ENCODE data around the gene KHSRP.

KHSRP gene

GRCh38 chr19:6458695-6459261, 34.2 kb upstream of the KHSRP start:
- H3K4me1 Mint-ChIP-seq: peaks cover 24% of the 10 kb centered on the region
- H3K9me3 Mint-ChIP-seq: peaks cover 20% of the 10 kb centered on the region
- peak overlapping the region; percentile 91 for H3K4me3 Mint-ChIP-seq
- H3K27ac Mint-ChIP-seq: peak overlapping the region; percentile 69
- CTCF ChIA-PET: no interaction called here
- DNase-seq: no peak
- H3K36me3 Mint-ChIP-seq: peaks cover 32% of the 10 kb centered on the region
- H3K27me3 Mint-ChIP-seq: peaks cover 4% of the 10 kb centered on the region

GRCh38 chr19:6457958-6458694, 33.5 kb upstream of the KHSRP start:
- peaks cover 4% of the 10 kb centered on the region for H3K27me3 Mint-ChIP-seq
- H3K4me3 Mint-ChIP-seq: peak overlapping the region; percentile 91
- peak overlapping the region; percentile 69 for H3K27ac Mint-ChIP-seq
- peaks cover 37% of the 10 kb centered on the region for H3K36me3 Mint-ChIP-seq
- H3K4me1 Mint-ChIP-seq: peaks cover 24% of the 10 kb centered on the region
- DNase-seq: no peak
- CTCF ChIA-PET: no interaction called here
- H3K9me3 Mint-ChIP-seq: peaks cover 25% of the 10 kb centered on the region

- Mint-ChIP-seq H3K9me3 (peaks cover 29% of the 10 kb centered on the region), H3K36me3 (peaks cover 48% of the 10 kb centered on the region), H3K4me3 (no peak overlapping the region), H3K27me3 (peaks cover 4% of the 10 kb centered on the region), H3K27ac (no peak overlapping the region), H3K4me1 (peaks cover 19% of the 10 kb centered on the region)
- CTCF ChIA-PET: no interaction called here
- DNase-seq: no peak
Observed at GRCh38 chr19:6455924-6456323, 31.3 kb upstream of the KHSRP start.

GRCh38 chr19:6453951-6454565, 29.4 kb upstream of the KHSRP start:
- Mint-ChIP-seq H3K27me3 (no peaks in the 10 kb centered on the region), H3K27ac (no peak overlapping the region), H3K4me1 (peaks cover 12% of the 10 kb centered on the region), H3K36me3 (peaks cover 51% of the 10 kb centered on the region), H3K4me3 (no peak overlapping the region), H3K9me3 (peaks cover 29% of the 10 kb centered on the region)
- CTCF ChIA-PET: no interaction called here
- DNase-seq: no peak

- Mint-ChIP-seq H3K4me3 (no peak overlapping the region), H3K27ac (no peak overlapping the region), H3K27me3 (no peaks in the 10 kb centered on the region), H3K36me3 (peaks cover 51% of the 10 kb centered on the region), H3K9me3 (peaks cover 29% of the 10 kb centered on the region), H3K4me1 (peaks cover under 1% of the 10 kb centered on the region)
- CTCF ChIA-PET: no interaction called here
- no peak for DNase-seq
Observed at GRCh38 chr19:6452899-6453298, 28.3 kb upstream of the KHSRP start.

GRCh38 chr19:6452223-6452614, 27.6 kb upstream of the KHSRP start:
- Mint-ChIP-seq H3K4me3 (no peak overlapping the region), H3K4me1 (no peaks in the 10 kb centered on the region), H3K9me3 (peaks cover 29% of the 10 kb centered on the region), H3K36me3 (peaks cover 48% of the 10 kb centered on the region), H3K27ac (no peak overlapping the region), H3K27me3 (no peaks in the 10 kb centered on the region)
- no peak for DNase-seq
- CTCF ChIA-PET: no interaction called here

GRCh38 chr19:6451583-6452222, 27.1 kb upstream of the KHSRP start:
- Mint-ChIP-seq H3K4me1 (no peaks in the 10 kb centered on the region), H3K9me3 (peaks cover 29% of the 10 kb centered on the region), H3K4me3 (no peak overlapping the region), H3K27me3 (no peaks in the 10 kb centered on the region), H3K27ac (no peak overlapping the region), H3K36me3 (peaks cover 46% of the 10 kb centered on the region)
- DNase-seq: no peak
- CTCF ChIA-PET: no interaction called here

GRCh38 chr19:6450166-6450565, 25.6 kb upstream of the KHSRP start:
- Mint-ChIP-seq H3K9me3 (peaks cover 21% of the 10 kb centered on the region), H3K27me3 (no peaks in the 10 kb centered on the region), H3K4me1 (no peaks in the 10 kb centered on the region), H3K27ac (no peak overlapping the region), H3K36me3 (peaks cover 38% of the 10 kb centered on the region), H3K4me3 (no peak overlapping the region)
- CTCF ChIA-PET: no interaction called here
- DNase-seq: no peak

GRCh38 chr19:6448045-6448444, 23.4 kb upstream of the KHSRP start:
- Mint-ChIP-seq H3K4me3 (no peak overlapping the region), H3K27me3 (no peaks in the 10 kb centered on the region), H3K36me3 (peaks cover 20% of the 10 kb centered on the region), H3K4me1 (no peaks in the 10 kb centered on the region), H3K9me3 (peaks cover 4% of the 10 kb centered on the region), H3K27ac (no peak overlapping the region)
- DNase-seq: no peak
- CTCF ChIA-PET: no interaction called here

GRCh38 chr19:6446452-6446851, 21.8 kb upstream of the KHSRP start:
- Mint-ChIP-seq H3K27ac (no peak overlapping the region), H3K27me3 (no peaks in the 10 kb centered on the region), H3K36me3 (peaks cover 9% of the 10 kb centered on the region), H3K4me3 (no peak overlapping the region), H3K4me1 (no peaks in the 10 kb centered on the region), H3K9me3 (no peaks in the 10 kb centered on the region)
- CTCF ChIA-PET: interaction anchor here (0.8 kb wide), 1 partner anchor 70 kb away, joined by 4 read pairs; no protein-coding TSS in a partner anchor
- no peak for DNase-seq

GRCh38 chr19:6443986-6444385, 19.4 kb upstream of the KHSRP start:
- CTCF ChIA-PET: no interaction called here
- Mint-ChIP-seq H3K36me3 (peaks cover 4% of the 10 kb centered on the region), H3K4me1 (no peaks in the 10 kb centered on the region), H3K27ac (no peak overlapping the region), H3K4me3 (no peak overlapping the region), H3K27me3 (no peaks in the 10 kb centered on the region), H3K9me3 (no peaks in the 10 kb centered on the region)
- DNase-seq: no peak

- CTCF ChIA-PET: no interaction called here
Observed at GRCh38 chr19:6442087-6442688, 17.6 kb upstream of the KHSRP start.

GRCh38 chr19:6440905-6441304, 16.3 kb upstream of the KHSRP start:
- DNase-seq: no peak
- H3K36me3 Mint-ChIP-seq: no peaks in the 10 kb centered on the region
- H3K9me3 Mint-ChIP-seq: no peaks in the 10 kb centered on the region
- no peaks in the 10 kb centered on the region for H3K4me1 Mint-ChIP-seq
- no peaks in the 10 kb centered on the region for H3K27me3 Mint-ChIP-seq
- H3K27ac Mint-ChIP-seq: no peak overlapping the region
- CTCF ChIA-PET: no interaction called here
- H3K4me3 Mint-ChIP-seq: no peak overlapping the region

More at GRCh38 chr19:6442087-6442688, 17.6 kb upstream of the KHSRP start:
- Mint-ChIP-seq H3K4me1 (no peaks in the 10 kb centered on the region), H3K27me3 (no peaks in the 10 kb centered on the region), H3K9me3 (no peaks in the 10 kb centered on the region), H3K27ac (no peak overlapping the region), H3K36me3 (peaks cover 4% of the 10 kb centered on the region), H3K4me3 (no peak overlapping the region)
- no peak for DNase-seq

GRCh38 chr19:6439743-6440142, 15.1 kb upstream of the KHSRP start:
- DNase-seq: no peak
- CTCF ChIA-PET: no interaction called here
- Mint-ChIP-seq H3K27me3 (no peaks in the 10 kb centered on the region), H3K4me3 (no peak overlapping the region), H3K27ac (no peak overlapping the region), H3K9me3 (no peaks in the 10 kb centered on the region), H3K4me1 (no peaks in the 10 kb centered on the region), H3K36me3 (no peaks in the 10 kb centered on the region)

Measured in activated naive CD4-positive, alpha-beta T cell treated with anti-CD3 and anti-CD28 coated beads, Interleukin-2, amount 10 ng/mL, durations not matched to agents 7 days and 5 days (primary cell).